ENCODE results near the gene HSH2D.
"Not testable (repeated sequence)": the region's sequence is repeated elsewhere in the genome, so short reads cannot be mapped to it uniquely, and the experiment has no call there.

The HSH2D gene

GRCh38 chr19:16159655-16160054 lies 16.2 kb downstream of the HSH2D start:
- no peak for FAIRE-seq

GRCh38 chr19:16160445-16160942 lies 17.0 kb downstream of the HSH2D start:
- no peak for FAIRE-seq

- no peak for FAIRE-seq
Observed at GRCh38 chr19:16160943-16161560, 17.6 kb downstream of the HSH2D start.

- FAIRE-seq: no peak
Observed at GRCh38 chr19:16161840-16162239, 18.4 kb downstream of the HSH2D start.

GRCh38 chr19:16164222-16164890 lies 20.9 kb downstream of the HSH2D start:
- FAIRE-seq: no peak

- no peak for FAIRE-seq
Observed at GRCh38 chr19:16166417-16166816, 22.9 kb downstream of the HSH2D start.

GRCh38 chr19:16167055-16167454 lies 23.6 kb downstream of the HSH2D start:
- no peak for FAIRE-seq

- no peak for FAIRE-seq
Observed at GRCh38 chr19:16168465-16169081, 25.1 kb downstream of the HSH2D start.

GRCh38 chr19:16170134-16170533 lies 26.6 kb downstream of the HSH2D start:
- no peak for FAIRE-seq

GRCh38 chr19:16175954-16176353 lies 32.5 kb downstream of the HSH2D start:
- FAIRE-seq: no peak

- FAIRE-seq: not testable (repeated sequence)
Observed at GRCh38 chr19:16178866-16179265, 35.4 kb downstream of the HSH2D start.

- FAIRE-seq: no peak
Observed at GRCh38 chr19:16180611-16181010, 37.1 kb downstream of the HSH2D start.

GRCh38 chr19:16184665-16185122 lies 41.2 kb downstream of the HSH2D start:
- no peak for FAIRE-seq

GRCh38 chr19:16185123-16185767 lies 41.8 kb downstream of the HSH2D start, which contains the start of gene FAM32A:
Gene FAM32A (plus strand): TSS chr19:16185410. CDS start chr19:16185443, 33 bp downstream.
- peak; percentile 89 for FAIRE-seq

GRCh38 chr19:16185768-16186123 lies 42.3 kb downstream of the HSH2D start:
- FAIRE-seq: no peak

- FAIRE-seq: no peak
Observed at GRCh38 chr19:16188521-16188920, 45.0 kb downstream of the HSH2D start.

- FAIRE-seq: no peak
Observed at GRCh38 chr19:16190198-16190597, 46.7 kb downstream of the HSH2D start.

GRCh38 chr19:16190736-16191135 lies 47.3 kb downstream of the HSH2D start:
- FAIRE-seq: no peak

GRCh38 chr19:16191216-16191908 lies 47.9 kb downstream of the HSH2D start:
- FAIRE-seq: no peak

- FAIRE-seq: no peak
Observed at GRCh38 chr19:16193466-16193865, 50.0 kb downstream of the HSH2D start.

GRCh38 chr19:16197188-16197621 lies 53.7 kb downstream of the HSH2D start:
- no peak for FAIRE-seq

GRCh38 chr19:16197622-16198369 lies 54.3 kb downstream of the HSH2D start, which contains the start of gene AP1M1:
Gene AP1M1 (plus strand): TSS chr19:16197911. CDS start chr19:16198027, 116 bp downstream.
- FAIRE-seq: no peak
